ENCODE measurements around the gene RMRP.
"Not testable (repeated sequence)": the region's sequence is repeated elsewhere in the genome, so short reads cannot be mapped to it uniquely, and the experiment has no call there.

RMRP gene

GRCh38 chr9:35641478-35641877 lies 16.3 kb downstream of the RMRP start:
- not testable (repeated sequence) for DNase-seq

- DNase-seq = not testable (repeated sequence)
These were observed 17.4 kb downstream of the RMRP start for GRCh38 chr9:35640431-35640830.

- DNase-seq = no peak
These were observed 18.2 kb downstream of the RMRP start for GRCh38 chr9:35639631-35640030.

GRCh38 chr9:35639225-35639624 lies 18.6 kb downstream of the RMRP start:
- not testable (repeated sequence) for DNase-seq

GRCh38 chr9:35638751-35639150 lies 19.1 kb downstream of the RMRP start:
- DNase-seq = peak in 1 of 5 donors; percentile 55

GRCh38 chr9:35637427-35637955 lies 20.3 kb downstream of the RMRP start:
- DNase-seq = not testable (repeated sequence)

- DNase-seq = not testable (repeated sequence)
These were observed 21.0 kb downstream of the RMRP start for GRCh38 chr9:35636877-35637246.

GRCh38 chr9:35636135-35636876 lies 21.5 kb downstream of the RMRP start:
- no peak for DNase-seq

- no peak for DNase-seq
These were observed 22.1 kb downstream of the RMRP start for GRCh38 chr9:35635730-35636129.

GRCh38 chr9:35629597-35629996 lies 28.2 kb downstream of the RMRP start:
- no peak for DNase-seq

- DNase-seq = no peak
These were observed 29.3 kb downstream of the RMRP start for GRCh38 chr9:35628389-35628991.

GRCh38 chr9:35627575-35627974 lies 30.2 kb downstream of the RMRP start:
- no peak for DNase-seq

- DNase-seq = no peak
These were observed 38.0 kb downstream of the RMRP start for GRCh38 chr9:35619800-35620158.

GRCh38 chr9:35618854-35619799 lies 38.7 kb downstream of the RMRP start:
- DNase-seq = peak in 1 of 5 donors; percentile 59

- no peak for DNase-seq
These were observed 39.5 kb downstream of the RMRP start, which contains the start of gene CD72 for GRCh38 chr9:35618325-35618727. Gene CD72, minus strand, starts transcription at chr9:35618413. Its CDS starts 110 bp downstream, at chr9:35618303.

- DNase-seq = no peak
These were observed 40.3 kb downstream of the RMRP start for GRCh38 chr9:35617548-35617947.

GRCh38 chr9:35616681-35617459 lies 40.9 kb downstream of the RMRP start:
- DNase-seq = peak; percentile 45 to 74 (median 55)

- no peak for DNase-seq
These were observed 41.7 kb downstream of the RMRP start for GRCh38 chr9:35615981-35616680.

- DNase-seq = no peak
These were observed 45.0 kb downstream of the RMRP start for GRCh38 chr9:35612843-35613242.

- not testable (repeated sequence) for DNase-seq
These were observed 45.8 kb downstream of the RMRP start for GRCh38 chr9:35612066-35612465.

- DNase-seq = peak in 4 of 5 donors; percentile 29 to 52 (median 44)
These were observed 46.5 kb downstream of the RMRP start for GRCh38 chr9:35611230-35611797.

Measured in T-helper 1 cell (primary cell).